Stromal cell of bone marrow (primary cell): ENCODE measurements around the gene GMPR.

ENCODE experiments used
- DNase-seq: peaks from one replicate; pipeline ENCODE4 v3.0.0-alpha.2; 2012; ENCODE audit warnings: low read depth

Gene GMPR

GRCh38 chr6:16302721-16303552 is 64.5 kb downstream of the GMPR start:
- no peak for DNase-seq

- no peak for DNase-seq
These were observed 66.9 kb downstream of the GMPR start for GRCh38 chr6:16305246-16305725.

- no peak for DNase-seq
These were observed 67.4 kb downstream of the GMPR start for GRCh38 chr6:16305788-16306187.

- DNase-seq: no peak
These were observed 67.9 kb downstream of the GMPR start for GRCh38 chr6:16306334-16306733.

- DNase-seq: no peak
These were observed 73.4 kb downstream of the GMPR start for GRCh38 chr6:16311763-16312162.

- no peak for DNase-seq
These were observed 75.3 kb downstream of the GMPR start for GRCh38 chr6:16313732-16314131.

- DNase-seq: no peak
These were observed 75.9 kb downstream of the GMPR start for GRCh38 chr6:16314296-16314695.

- peak; percentile 84 for DNase-seq
These were observed 78.4 kb downstream of the GMPR start for GRCh38 chr6:16316741-16317251.

- peak; percentile 96 for DNase-seq
These were observed 80.2 kb downstream of the GMPR start for GRCh38 chr6:16318538-16318937.

- no peak for DNase-seq
These were observed 80.8 kb downstream of the GMPR start for GRCh38 chr6:16318953-16319720.

- DNase-seq: peak; percentile 97
These were observed 81.6 kb downstream of the GMPR start for GRCh38 chr6:16319813-16320532.

- peak; percentile 86 for DNase-seq
These were observed 82.3 kb downstream of the GMPR start for GRCh38 chr6:16320533-16321340.

- DNase-seq: no peak
These were observed 82.9 kb downstream of the GMPR start for GRCh38 chr6:16321341-16321710.

- no peak for DNase-seq
These were observed 83.4 kb downstream of the GMPR start for GRCh38 chr6:16321826-16322225.

GRCh38 chr6:16322666-16323312 is 84.4 kb downstream of the GMPR start:
- DNase-seq: peak; percentile 65

GRCh38 chr6:16324184-16324583 is 85.8 kb downstream of the GMPR start:
- DNase-seq: no peak

- DNase-seq: no peak
These were observed 86.3 kb downstream of the GMPR start for GRCh38 chr6:16324606-16325225.

GRCh38 chr6:16326531-16326930 is 88.1 kb downstream of the GMPR start:
- no peak for DNase-seq

- no peak for DNase-seq
These were observed 88.8 kb downstream of the GMPR start for GRCh38 chr6:16326971-16327776.
